Cardiac fibroblast (primary cell): ENCODE results near the gene DDX50.
"Not testable (repeated sequence)": the region's sequence is repeated elsewhere in the genome, so short reads cannot be mapped to it uniquely, and the experiment has no call there.

Experiments
- DNase-seq, 2 donors: peaks; one replicate each; pipeline versions ENCODE4 v3.0.0 to v3.0.0-alpha.2; 2010; ENCODE audit warnings: low read depth in 2 of 2
- H3K4me3 ChIP-seq, 2 donors: replicated peaks in 1 of 2; 1 replicate in 1 of 2; 2 replicates in 1 of 2; pipeline ENCODE4 v1.5.1; 2011; ENCODE audit warnings: low read depth in 2 of 2, low read length in 2 of 2, mild to moderate bottlenecking in 2 of 2, moderate library complexity in 1 of 2
- TF ChIP-seq, protein P1 (sequence below): IDR thresholded peaks from one replicate; pipeline ENCODE4 v1.5.1; 2011; ENCODE audit warnings: low read depth, mild to moderate bottlenecking, low read length, inconsistent platforms

Gene DDX50

GRCh38 chr10:68901105-68901927 lies at the start of gene DDX50:
Gene DDX50 (plus strand): TSS chr10:68901315. CDS start chr10:68901385, 70 bp downstream.
- DNase-seq: peak; percentile 99 to 100
- TF ChIP-seq, protein P1, sequence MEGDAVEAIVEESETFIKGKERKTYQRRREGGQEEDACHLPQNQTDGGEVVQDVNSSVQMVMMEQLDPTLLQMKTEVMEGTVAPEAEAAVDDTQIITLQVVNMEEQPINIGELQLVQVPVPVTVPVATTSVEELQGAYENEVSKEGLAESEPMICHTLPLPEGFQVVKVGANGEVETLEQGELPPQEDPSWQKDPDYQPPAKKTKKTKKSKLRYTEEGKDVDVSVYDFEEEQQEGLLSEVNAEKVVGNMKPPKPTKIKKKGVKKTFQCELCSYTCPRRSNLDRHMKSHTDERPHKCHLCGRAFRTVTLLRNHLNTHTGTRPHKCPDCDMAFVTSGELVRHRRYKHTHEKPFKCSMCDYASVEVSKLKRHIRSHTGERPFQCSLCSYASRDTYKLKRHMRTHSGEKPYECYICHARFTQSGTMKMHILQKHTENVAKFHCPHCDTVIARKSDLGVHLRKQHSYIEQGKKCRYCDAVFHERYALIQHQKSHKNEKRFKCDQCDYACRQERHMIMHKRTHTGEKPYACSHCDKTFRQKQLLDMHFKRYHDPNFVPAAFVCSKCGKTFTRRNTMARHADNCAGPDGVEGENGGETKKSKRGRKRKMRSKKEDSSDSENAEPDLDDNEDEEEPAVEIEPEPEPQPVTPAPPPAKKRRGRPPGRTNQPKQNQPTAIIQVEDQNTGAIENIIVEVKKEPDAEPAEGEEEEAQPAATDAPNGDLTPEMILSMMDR: no peak
- peak within 1 kb of the TSS; percentile 89 to 96 for H3K4me3 ChIP-seq

- TF ChIP-seq, protein P1: no peak
- DNase-seq: no peak
- no peak overlapping the region for H3K4me3 ChIP-seq
These were observed 44.8 kb upstream of the DDX50 start for GRCh38 chr10:68856352-68856751.

- no peak for DNase-seq
- TF ChIP-seq, protein P1: no peak
- H3K4me3 ChIP-seq: no peak overlapping the region
These were observed 44.1 kb upstream of the DDX50 start for GRCh38 chr10:68857005-68857404.

DNA sequence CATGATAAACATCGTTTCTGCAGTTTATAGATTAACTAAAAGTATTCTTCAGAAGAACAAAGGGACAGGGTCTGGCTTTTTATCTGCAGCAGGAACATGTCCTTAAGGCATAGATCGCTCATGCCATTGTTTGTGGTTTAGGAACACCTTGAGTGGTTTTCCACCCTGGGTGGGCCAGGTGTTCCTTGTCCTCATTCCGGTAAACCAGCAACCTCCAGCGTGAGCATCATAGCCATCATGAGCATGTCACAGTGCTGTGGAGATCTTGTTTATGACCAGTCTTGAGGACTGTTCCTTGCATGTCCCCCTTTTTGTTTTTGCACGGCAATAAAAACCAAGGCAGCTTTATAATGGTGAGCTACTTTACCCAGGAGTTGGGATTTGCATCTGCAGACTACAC lies 39.9 kb upstream of the DDX50 start:
- TF ChIP-seq, protein P1: no peak
- peak in 1 of 2 donors; percentile 30 for DNase-seq
- H3K4me3 ChIP-seq: no peak overlapping the region

- no peak overlapping the region for H3K4me3 ChIP-seq
- DNase-seq: no peak
- TF ChIP-seq, protein P1: no peak
These were observed 36.5 kb upstream of the DDX50 start for GRCh38 chr10:68864611-68865010.

DNA sequence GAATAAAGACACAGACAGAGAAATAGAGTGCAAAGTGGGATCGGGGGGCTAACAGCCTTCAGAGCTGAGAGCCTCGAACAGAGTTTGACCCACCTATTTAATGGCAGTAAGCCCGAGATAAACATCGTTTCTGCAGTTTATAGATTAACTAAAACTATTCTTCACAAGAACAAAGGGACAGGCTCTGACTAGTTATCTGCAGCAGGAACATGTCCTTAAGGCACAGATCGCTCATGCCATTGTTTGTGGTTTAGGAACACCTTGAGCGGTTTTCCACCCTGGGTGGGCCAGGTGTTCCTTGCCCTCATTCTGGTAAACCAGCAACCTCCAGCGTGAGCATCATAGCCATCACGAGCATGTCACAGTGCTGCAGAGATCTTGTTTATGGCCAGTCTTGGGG lies 32.9 kb upstream of the DDX50 start:
- DNase-seq, H3K4me3 ChIP-seq: not testable (repeated sequence)

DNA sequence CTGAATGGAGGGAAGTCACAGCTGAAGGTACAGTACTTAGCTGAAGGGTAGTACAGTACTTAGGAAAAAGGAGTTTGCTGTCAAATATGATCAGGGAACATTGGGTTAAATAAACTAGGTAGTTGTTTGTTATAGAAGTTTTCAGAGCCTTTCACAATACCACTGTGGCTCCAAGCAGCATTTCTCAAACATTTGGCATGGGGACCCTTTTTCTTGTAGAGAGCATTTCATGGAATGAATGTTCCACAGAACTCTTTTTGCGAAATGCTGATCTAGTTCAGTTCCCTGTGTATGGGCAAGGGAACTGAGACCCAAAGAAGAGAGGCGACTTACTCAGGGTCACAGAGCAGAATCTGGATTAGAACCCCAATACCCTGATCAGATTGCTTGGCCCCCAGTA lies 31.5 kb upstream of the DDX50 start:
- TF ChIP-seq, protein P1: no peak
- no peak overlapping the region for H3K4me3 ChIP-seq
- peak; percentile 14 to 36 for DNase-seq
